ENCODE results near the gene ADAMTS9. TPM values are rescaled to one million over a fixed set of nuclear protein-coding genes. Genes with fewer than 3 reads are reported as not detected.

Gene ADAMTS9
- total RNA-seq, 3 donors from 2014 or later (not counting 1 experiment from before 2014, with no cell fraction given) = not detected

DNA sequence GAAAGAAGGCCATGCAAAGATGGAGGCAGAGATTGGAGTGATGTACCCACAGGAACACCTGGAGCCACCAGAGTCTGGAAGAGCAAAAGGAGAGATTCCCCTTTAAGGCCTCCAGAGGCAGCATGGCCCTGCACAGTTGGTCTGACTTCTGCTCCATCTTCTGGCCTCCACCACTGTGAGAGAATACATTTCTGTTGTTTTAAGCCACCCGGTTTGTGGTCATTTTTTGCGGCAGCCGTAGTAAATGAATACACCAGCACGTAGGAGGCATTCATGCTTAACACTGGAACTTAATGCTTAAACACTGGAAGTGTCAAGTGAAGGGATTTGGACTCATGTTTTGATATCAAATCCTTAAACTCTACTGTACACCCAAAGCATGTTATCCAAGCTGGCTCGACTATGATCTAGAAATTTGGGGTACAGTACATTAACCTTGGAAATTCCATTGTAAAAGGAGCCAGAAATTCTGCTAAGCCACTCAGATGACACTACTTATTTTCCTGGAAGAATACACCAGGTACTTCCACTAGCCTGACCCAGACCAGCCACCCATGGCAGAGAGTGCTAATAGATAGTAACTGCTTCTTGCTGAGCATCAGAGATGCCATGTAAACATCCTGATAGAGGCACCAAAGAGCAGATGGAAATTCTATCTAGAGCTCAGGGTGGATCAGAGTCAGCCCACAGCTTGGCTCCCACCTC, 190.9 kb downstream of the ADAMTS9 start:
- Mint-ChIP-seq H3K4me1 (no peaks in the 10 kb centered on the region), H3K27me3 (ENCODE audit: low read depth in 2 of 2) (peaks cover 10 to 25% of the 10 kb centered on the region in 2 donors), H3K36me3 (no peaks in the 10 kb centered on the region), H3K27ac (no peak overlapping the region), H3K9me3 (peaks cover 0 to 5% of the 10 kb centered on the region in 2 donors), H3K4me3 (no peak overlapping the region)
- TF ChIP-seq, protein P1, sequence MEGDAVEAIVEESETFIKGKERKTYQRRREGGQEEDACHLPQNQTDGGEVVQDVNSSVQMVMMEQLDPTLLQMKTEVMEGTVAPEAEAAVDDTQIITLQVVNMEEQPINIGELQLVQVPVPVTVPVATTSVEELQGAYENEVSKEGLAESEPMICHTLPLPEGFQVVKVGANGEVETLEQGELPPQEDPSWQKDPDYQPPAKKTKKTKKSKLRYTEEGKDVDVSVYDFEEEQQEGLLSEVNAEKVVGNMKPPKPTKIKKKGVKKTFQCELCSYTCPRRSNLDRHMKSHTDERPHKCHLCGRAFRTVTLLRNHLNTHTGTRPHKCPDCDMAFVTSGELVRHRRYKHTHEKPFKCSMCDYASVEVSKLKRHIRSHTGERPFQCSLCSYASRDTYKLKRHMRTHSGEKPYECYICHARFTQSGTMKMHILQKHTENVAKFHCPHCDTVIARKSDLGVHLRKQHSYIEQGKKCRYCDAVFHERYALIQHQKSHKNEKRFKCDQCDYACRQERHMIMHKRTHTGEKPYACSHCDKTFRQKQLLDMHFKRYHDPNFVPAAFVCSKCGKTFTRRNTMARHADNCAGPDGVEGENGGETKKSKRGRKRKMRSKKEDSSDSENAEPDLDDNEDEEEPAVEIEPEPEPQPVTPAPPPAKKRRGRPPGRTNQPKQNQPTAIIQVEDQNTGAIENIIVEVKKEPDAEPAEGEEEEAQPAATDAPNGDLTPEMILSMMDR (IDR thresholded peaks at IDR 0.05) = no peak
- DNase-seq = no peak
- intact Hi-C loops (cut with micrococcal nuclease) = no loop called here
- H3K36me3 ChIP-seq (ENCODE audit: control insufficient read depth, insufficient read depth, low read length) = no peaks in the 10 kb centered on the region
- no peaks in the 10 kb centered on the region for H3K9me3 ChIP-seq (ENCODE audit: control insufficient read depth, insufficient read depth, low read length)
- no peak overlapping the region for H3K4me3 ChIP-seq (ENCODE audit: low read length)
- no peaks in the 10 kb centered on the region for H3K4me1 ChIP-seq (ENCODE audit: control insufficient read depth, insufficient read depth, low read length)
- WGBS (ENCODE audit: insufficient coverage) = 83% methylated on average over 5 of the region's 5 CpGs
- peaks cover 2% of the 10 kb centered on the region for H3K27me3 ChIP-seq (ENCODE audit: control insufficient read depth, insufficient read depth, low read length)
- H3K27ac ChIP-seq (ENCODE audit: low read length) = no peak overlapping the region
- no peak for ATAC-seq

DNA sequence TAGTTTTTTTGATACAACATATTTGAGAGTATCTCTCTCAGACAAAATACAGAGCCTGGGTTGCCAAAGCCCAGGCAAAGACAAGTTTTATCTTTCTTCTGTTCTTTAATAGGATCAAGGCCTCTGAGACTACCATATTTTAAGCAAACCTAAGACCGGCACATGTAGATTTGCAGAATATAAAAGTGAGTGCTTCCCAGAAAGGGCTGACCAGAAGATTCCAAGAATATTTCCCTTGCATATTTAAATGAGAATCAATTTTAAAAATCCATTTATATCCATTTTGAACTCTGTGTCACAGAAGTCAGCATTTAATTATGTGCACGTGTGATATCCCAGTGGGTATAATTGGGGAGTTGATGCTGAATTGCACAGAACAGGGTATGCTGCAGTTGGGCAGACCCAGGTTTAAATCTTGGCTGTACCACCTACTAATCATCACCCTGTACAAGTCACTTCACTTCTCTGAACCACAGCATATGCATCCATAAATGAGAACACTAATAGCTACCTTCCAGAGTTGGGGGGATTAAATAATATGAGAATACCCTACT, 191.9 kb downstream of the ADAMTS9 start:
- Histone ChIP-seq H3K9me3 (ENCODE audit: control insufficient read depth, insufficient read depth, low read length) (no peaks in the 10 kb centered on the region), H3K36me3 (ENCODE audit: control insufficient read depth, insufficient read depth, low read length) (no peaks in the 10 kb centered on the region), H3K4me3 (ENCODE audit: low read length) (no peak overlapping the region), H3K4me1 (ENCODE audit: control insufficient read depth, insufficient read depth, low read length) (no peaks in the 10 kb centered on the region), H3K27me3 (ENCODE audit: control insufficient read depth, insufficient read depth, low read length) (peaks cover 2% of the 10 kb centered on the region), H3K27ac (ENCODE audit: low read length) (no peak overlapping the region)
- peaks cover 14 to 29% of the 10 kb centered on the region in 2 donors for H3K27me3 Mint-ChIP-seq (ENCODE audit: low read depth in 2 of 2)
- no peak overlapping the region for H3K27ac Mint-ChIP-seq
- TF ChIP-seq, protein P1 (IDR thresholded peaks at IDR 0.05) = no peak
- intact Hi-C loops (cut with micrococcal nuclease) = no loop called here
- DNase-seq (no peak), ATAC-seq (no peak)
- no peaks in the 10 kb centered on the region for H3K4me1 Mint-ChIP-seq
- no peaks in the 10 kb centered on the region for H3K36me3 Mint-ChIP-seq
- no CpG with 5 or more reads among the region's 2 CpGs for WGBS (ENCODE audit: insufficient coverage)
- H3K9me3 Mint-ChIP-seq = peaks cover 0 to 5% of the 10 kb centered on the region in 2 donors
- no peak overlapping the region for H3K4me3 Mint-ChIP-seq

DNA sequence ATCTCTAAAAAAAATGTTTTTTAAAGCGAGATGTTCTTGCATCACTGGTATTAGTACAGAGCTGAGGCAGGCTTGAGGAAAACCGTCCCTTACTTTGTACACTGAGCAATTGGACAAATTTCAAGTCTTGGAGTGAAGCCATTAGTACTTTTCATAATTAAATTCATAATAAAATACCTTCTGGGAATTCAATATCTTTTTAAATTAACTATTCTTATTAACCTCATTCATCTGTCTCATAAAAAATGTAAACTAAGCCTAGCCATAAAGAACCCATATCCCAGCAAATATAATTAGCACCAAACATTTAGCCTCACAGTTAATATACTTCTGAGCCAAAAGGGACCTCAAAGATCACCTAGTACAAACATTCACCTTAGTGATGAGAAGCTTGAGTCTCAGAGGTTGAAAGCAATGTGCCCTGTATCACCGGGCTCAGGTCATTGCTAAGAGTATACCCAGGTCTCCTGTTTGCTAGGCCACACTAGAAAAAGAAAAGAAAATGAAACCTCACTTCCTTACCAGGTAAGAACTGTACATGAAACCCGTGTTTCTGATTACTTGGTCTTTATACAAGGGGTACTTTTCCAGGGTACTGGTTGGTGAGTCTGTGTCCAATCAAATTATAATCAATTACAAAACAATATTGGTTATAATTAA, 192.5 kb downstream of the ADAMTS9 start:
- no peak for DNase-seq
- Mint-ChIP-seq H3K27me3 (ENCODE audit: low read depth in 2 of 2) (peaks cover 18 to 35% of the 10 kb centered on the region in 2 donors), H3K4me3 (no peak overlapping the region), H3K27ac (no peak overlapping the region), H3K36me3 (no peaks in the 10 kb centered on the region), H3K9me3 (peaks cover 0 to 5% of the 10 kb centered on the region in 2 donors), H3K4me1 (no peaks in the 10 kb centered on the region)
- H3K27me3 ChIP-seq (ENCODE audit: control insufficient read depth, insufficient read depth, low read length) = peaks cover 2% of the 10 kb centered on the region
- ATAC-seq = no peak
- intact Hi-C loops (cut with micrococcal nuclease) = no loop called here
- no peaks in the 10 kb centered on the region for H3K9me3 ChIP-seq (ENCODE audit: control insufficient read depth, insufficient read depth, low read length)
- H3K4me3 ChIP-seq (ENCODE audit: low read length) = no peak overlapping the region
- TF ChIP-seq, protein P1 (IDR thresholded peaks at IDR 0.05) = no peak
- no peak overlapping the region for H3K27ac ChIP-seq (ENCODE audit: low read length)
- H3K4me1 ChIP-seq (ENCODE audit: control insufficient read depth, insufficient read depth, low read length) = no peaks in the 10 kb centered on the region
- H3K36me3 ChIP-seq (ENCODE audit: control insufficient read depth, insufficient read depth, low read length) = no peaks in the 10 kb centered on the region
- WGBS (ENCODE audit: insufficient coverage) = 57% methylated on average over 3 of the region's 4 CpGs
